Neural cell (in vitro differentiated cells): ENCODE measurements around the gene ABCG8. TPM values are rescaled to one million over a fixed set of nuclear protein-coding genes. Genes with fewer than 3 reads are reported as not detected.

Experiments
- H2AFZ ChIP-seq: fragments of 200-600, 300-800 bp; sonication (generic), shearing (Covaris generic); 2 replicates; pipeline ENCODE4 v1.6.0; 2014; ENCODE audit warnings: low read depth, mild to moderate bottlenecking, antibody characterized with exemption, low read length, moderate library complexity
- H3F3A ChIP-seq: fragments of 200-600 bp; shearing (Covaris generic); 2 replicates; pipeline ENCODE4 v1.6.1; 2016; ENCODE audit warnings: mild to moderate bottlenecking, moderate library complexity, mixed read lengths, antibody characterized with exemption, low read length; ENCODE audit not compliant: insufficient read depth, poor library complexity, severe bottlenecking
- H3K27ac ChIP-seq: fragments of 200-600, 300-800 bp; sonication (generic), shearing (Covaris generic); 2 replicates; pipeline ENCODE4 v1.5.1; 2014; ENCODE audit warnings: mild to moderate bottlenecking, low read length, moderate library complexity
- H3K27me3 ChIP-seq: fragments of 300-800, 200-600 bp; sonication (generic), shearing (Covaris generic); 2 replicates; pipeline ENCODE4 v1.6.0; 2014; ENCODE audit warnings: mild to moderate bottlenecking, low read depth, low read length, moderate library complexity; ENCODE audit not compliant: insufficient read depth
- H3K36me3 ChIP-seq: fragments of 300-800, 200-600 bp; sonication (generic), shearing (Covaris generic); 2 replicates; pipeline ENCODE4 v1.5.1; 2014; ENCODE audit warnings: mild to moderate bottlenecking, antibody characterized with exemption, low read length, moderate library complexity; ENCODE audit not compliant: insufficient read depth
- H3K4me2 ChIP-seq: fragments of 300-800, 200-600 bp; sonication (generic), shearing (Covaris generic); 2 replicates; pipeline ENCODE4 v1.6.0; 2014; ENCODE audit warnings: mild to moderate bottlenecking, low read length
- H3K4me3 ChIP-seq: fragments of 300-800, 200-600 bp; sonication (generic), shearing (Covaris generic); 2 replicates; pipeline ENCODE4 v1.5.1; 2014; ENCODE audit warnings: mild to moderate bottlenecking, low read length, moderate library complexity
- H3K79me2 ChIP-seq: fragments of 200-600 bp; shearing (Covaris generic); replicated peaks from 2 replicates; pipeline ENCODE4 v1.6.0; 2014; ENCODE audit warnings: mild to moderate bottlenecking, low read length, moderate library complexity; ENCODE audit not compliant: insufficient read depth
- H3K9ac ChIP-seq: fragments of 300-800, 200-600 bp; sonication (generic), shearing (Covaris generic); 2 replicates; pipeline ENCODE4 v1.6.1; 2016; ENCODE audit warnings: mild to moderate bottlenecking, low read length, mixed read lengths
- H3K9me2 ChIP-seq: fragments of 200-600 bp; shearing (Covaris generic); 2 replicates; pipeline ENCODE4 v1.6.1; 2016; ENCODE audit warnings: mild to moderate bottlenecking, low read length, mixed read lengths; ENCODE audit not compliant: insufficient read depth
- H3K9me3 ChIP-seq: fragments of 200-600, 300-800 bp; sonication (generic), shearing (Covaris generic); 2 replicates; pipeline ENCODE4 v1.6.1; 2016; ENCODE audit warnings: mild to moderate bottlenecking, mixed run types, low read length, moderate library complexity, mixed read lengths
- H4K20me1 ChIP-seq: fragments of 200-600 bp; shearing (Covaris generic); 2 replicates; pipeline ENCODE4 v1.6.1; 2016; ENCODE audit warnings: mild to moderate bottlenecking, mixed run types; ENCODE audit not compliant: insufficient read depth
- EP300 ChIP-seq: fragments of 450-650 bp; conservative IDR thresholded peaks from 2 replicates; pipeline ENCODE4 v1.6.1; 2014; ENCODE audit warnings: antibody characterized with exemption, mild to moderate bottlenecking, moderate library complexity; ENCODE audit not compliant: poor library complexity, severe bottlenecking
- EZH2 ChIP-seq: fragments of 200-600, 300-800 bp; shearing (Covaris generic), sonication (generic); IDR thresholded peaks from 2 replicates; pipeline ENCODE4 v1.6.1; 2014; ENCODE audit warnings: antibody characterized with exemption, low read length, borderline replicate concordance, mild to moderate bottlenecking; ENCODE audit not compliant: insufficient read depth, poor library complexity, severe bottlenecking
- MXI1 ChIP-seq: fragments of 450-650 bp; conservative IDR thresholded peaks from 2 replicates; pipeline ENCODE4 v1.6.1; 2014; ENCODE audit warnings: antibody characterized with exemption, mild to moderate bottlenecking; ENCODE audit not compliant: poor library complexity, severe bottlenecking
- POLR2AphosphoS5 ChIP-seq: IDR thresholded peaks from 2 replicates; pipeline ENCODE4 v1.6.1; 2012
- RAD21 ChIP-seq: fragments of 450-650 bp; conservative IDR thresholded peaks from 2 replicates; pipeline ENCODE4 v1.6.1; 2014; ENCODE audit warnings: antibody characterized with exemption, mild to moderate bottlenecking, moderate library complexity
- REST ChIP-seq: IDR thresholded peaks from 2 replicates; pipeline ENCODE4 v1.6.1; 2012; ENCODE audit warnings: borderline replicate concordance
- SMC3 ChIP-seq: fragments of 450-650 bp; conservative IDR thresholded peaks from 2 replicates; pipeline ENCODE4 v1.6.1; 2014; ENCODE audit warnings: antibody characterized with exemption, mild to moderate bottlenecking, moderate library complexity; ENCODE audit not compliant: poor library complexity
- TAF1 ChIP-seq: IDR thresholded peaks from 2 replicates; pipeline ENCODE4 v1.6.1; 2012; ENCODE audit warnings: low read depth
- polyA plus RNA-seq: library from polyadenylated mRNA; depleted of rRNA; stranded (reverse); fragments of >200 nt; gene quantifications from 2 replicates; pipeline ENCODE4 v1.2.3, GENCODE V29; 2014
- TF ChIP-seq, protein P1 (sequence below): fragments of 450-650 bp; IDR thresholded peaks from 2 replicates; pipeline ENCODE4 v1.5.1; 2014; ENCODE audit warnings: antibody characterized with exemption, mild to moderate bottlenecking, moderate library complexity; ENCODE audit not compliant: poor library complexity, severe bottlenecking

The ABCG8 gene
- polyA plus RNA-seq, 1 donor from 2014 or later = 0.05 TPM

DNA sequence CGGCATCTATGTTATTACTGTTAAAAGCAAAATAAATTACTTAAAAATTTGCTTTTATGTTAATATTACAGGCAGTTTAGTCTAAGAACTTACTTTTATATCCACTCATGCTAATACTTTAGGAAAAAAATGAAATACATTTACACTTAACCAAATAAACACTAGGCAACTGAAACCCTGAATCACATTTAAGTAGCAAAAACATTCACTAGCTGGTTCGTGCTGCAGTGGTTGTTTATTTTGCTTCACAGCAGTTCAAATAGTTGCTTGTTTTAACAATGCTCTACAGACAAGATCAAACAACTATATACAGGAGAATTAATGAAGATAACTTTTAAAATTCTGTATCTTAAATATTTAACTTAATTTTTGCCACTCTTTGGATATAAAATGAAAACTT lies 60.8 kb downstream of the ABCG8 start:
- Histone ChIP-seq H3K27ac (no peak overlapping the region), H3K4me2 (no peak overlapping the region), H3K9ac (no peak overlapping the region), H3K36me3 (peaks cover 9% of the 10 kb centered on the region), H3K79me2 (no peaks in the 10 kb centered on the region), H3K27me3 (no peaks in the 10 kb centered on the region), H2AFZ (no peak overlapping the region), H4K20me1 (no peaks in the 10 kb centered on the region), H3K9me2 (no peaks in the 10 kb centered on the region), H3K9me3 (no peaks in the 10 kb centered on the region), H3F3A (no peaks in the 10 kb centered on the region), H3K4me3 (no peak overlapping the region)
- TF ChIP-seq REST = no peak
- no peak for TF ChIP-seq TAF1
- no peak for TF ChIP-seq RAD21
- no peak for TF ChIP-seq EP300
- TF ChIP-seq POLR2AphosphoS5 = no peak
- no peak for TF ChIP-seq SMC3
- no peak for TF ChIP-seq MXI1

- peak overlapping the region; percentile 20 for H3K4me2 ChIP-seq
- peak overlapping the region; percentile 14 for H3K27ac ChIP-seq
- no peaks in the 10 kb centered on the region for H3K79me2 ChIP-seq
- H3K9ac ChIP-seq = peak overlapping the region; percentile 17
- no peaks in the 10 kb centered on the region for H3F3A ChIP-seq
- no peaks in the 10 kb centered on the region for H4K20me1 ChIP-seq
- no peaks in the 10 kb centered on the region for H3K9me2 ChIP-seq
- no peaks in the 10 kb centered on the region for H3K9me3 ChIP-seq
- no peak overlapping the region for H2AFZ ChIP-seq
- H3K36me3 ChIP-seq = peaks cover 4% of the 10 kb centered on the region
- TF ChIP-seq EZH2 = no peak
- TF ChIP-seq, protein P1, sequence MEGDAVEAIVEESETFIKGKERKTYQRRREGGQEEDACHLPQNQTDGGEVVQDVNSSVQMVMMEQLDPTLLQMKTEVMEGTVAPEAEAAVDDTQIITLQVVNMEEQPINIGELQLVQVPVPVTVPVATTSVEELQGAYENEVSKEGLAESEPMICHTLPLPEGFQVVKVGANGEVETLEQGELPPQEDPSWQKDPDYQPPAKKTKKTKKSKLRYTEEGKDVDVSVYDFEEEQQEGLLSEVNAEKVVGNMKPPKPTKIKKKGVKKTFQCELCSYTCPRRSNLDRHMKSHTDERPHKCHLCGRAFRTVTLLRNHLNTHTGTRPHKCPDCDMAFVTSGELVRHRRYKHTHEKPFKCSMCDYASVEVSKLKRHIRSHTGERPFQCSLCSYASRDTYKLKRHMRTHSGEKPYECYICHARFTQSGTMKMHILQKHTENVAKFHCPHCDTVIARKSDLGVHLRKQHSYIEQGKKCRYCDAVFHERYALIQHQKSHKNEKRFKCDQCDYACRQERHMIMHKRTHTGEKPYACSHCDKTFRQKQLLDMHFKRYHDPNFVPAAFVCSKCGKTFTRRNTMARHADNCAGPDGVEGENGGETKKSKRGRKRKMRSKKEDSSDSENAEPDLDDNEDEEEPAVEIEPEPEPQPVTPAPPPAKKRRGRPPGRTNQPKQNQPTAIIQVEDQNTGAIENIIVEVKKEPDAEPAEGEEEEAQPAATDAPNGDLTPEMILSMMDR = no peak
- peak; percentile 93 for TF ChIP-seq EP300
- no peak for TF ChIP-seq SMC3
- no peak for TF ChIP-seq TAF1
- TF ChIP-seq REST = no peak
- no peak for TF ChIP-seq MXI1
- TF ChIP-seq POLR2AphosphoS5 = peak; percentile 52
- TF ChIP-seq RAD21 = no peak
- peak overlapping the region; percentile 46 for H3K4me3 ChIP-seq
- no peaks in the 10 kb centered on the region for H3K27me3 ChIP-seq
Measured at GRCh38 chr2:43905371-43905803, 66.6 kb downstream of the ABCG8 start.
